Measurements from ENCODE around the gene PLAU.

Gene PLAU

DNA sequence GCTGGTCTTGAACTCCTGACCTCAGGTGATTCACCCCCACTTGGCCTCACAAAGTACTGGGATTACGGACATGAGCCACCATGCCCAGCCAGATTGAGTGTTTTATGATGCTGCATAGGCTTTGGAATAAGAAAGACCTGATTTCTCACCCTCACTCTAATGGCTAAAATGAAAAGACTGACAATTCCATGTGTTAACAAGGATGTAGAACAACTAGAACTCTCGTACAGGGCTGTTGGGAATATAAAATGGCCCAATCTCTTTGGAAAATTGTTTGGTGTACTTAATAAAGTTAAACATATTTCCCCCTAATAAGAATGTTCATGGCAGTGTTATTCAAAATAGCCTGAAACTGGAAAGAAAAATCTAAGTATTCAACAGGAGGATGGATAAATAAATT is 43.8 kb downstream of the PLAU start:
- Histone ChIP-seq H3F3A (ENCODE audit: insufficient read depth, low read length) (no peaks in the 10 kb centered on the region), H2AFZ (ENCODE audit: low read length) (no peak overlapping the region), H3K9ac (ENCODE audit: low read length) (no peak overlapping the region), H3K9me2 (ENCODE audit: low read depth, low read length) (no peaks in the 10 kb centered on the region), H3K9me3 (ENCODE audit: low read length) (no peaks in the 10 kb centered on the region), H4K20me1 (ENCODE audit: insufficient read depth, low read length) (no peaks in the 10 kb centered on the region), H3K36me3 (ENCODE audit: insufficient read depth, low read length) (no peaks in the 10 kb centered on the region), H3K79me2 (ENCODE audit: insufficient read depth, low read length) (no peaks in the 10 kb centered on the region), H3K27me3 (ENCODE audit: insufficient read depth, low read length) (no peaks in the 10 kb centered on the region), H3K4me1 (ENCODE audit: insufficient read depth, low read length, severe bottlenecking) (peaks cover 23% of the 10 kb centered on the region), H3K4me2 (ENCODE audit: low read length) (no peak overlapping the region), H3K4me3 (ENCODE audit: low read depth, low read length, poor library complexity, severe bottlenecking) (no peak overlapping the region), H3K27ac (ENCODE audit: low read depth, low read length, poor library complexity, severe bottlenecking) (no peak overlapping the region)
- TF ChIP-seq, protein P1, sequence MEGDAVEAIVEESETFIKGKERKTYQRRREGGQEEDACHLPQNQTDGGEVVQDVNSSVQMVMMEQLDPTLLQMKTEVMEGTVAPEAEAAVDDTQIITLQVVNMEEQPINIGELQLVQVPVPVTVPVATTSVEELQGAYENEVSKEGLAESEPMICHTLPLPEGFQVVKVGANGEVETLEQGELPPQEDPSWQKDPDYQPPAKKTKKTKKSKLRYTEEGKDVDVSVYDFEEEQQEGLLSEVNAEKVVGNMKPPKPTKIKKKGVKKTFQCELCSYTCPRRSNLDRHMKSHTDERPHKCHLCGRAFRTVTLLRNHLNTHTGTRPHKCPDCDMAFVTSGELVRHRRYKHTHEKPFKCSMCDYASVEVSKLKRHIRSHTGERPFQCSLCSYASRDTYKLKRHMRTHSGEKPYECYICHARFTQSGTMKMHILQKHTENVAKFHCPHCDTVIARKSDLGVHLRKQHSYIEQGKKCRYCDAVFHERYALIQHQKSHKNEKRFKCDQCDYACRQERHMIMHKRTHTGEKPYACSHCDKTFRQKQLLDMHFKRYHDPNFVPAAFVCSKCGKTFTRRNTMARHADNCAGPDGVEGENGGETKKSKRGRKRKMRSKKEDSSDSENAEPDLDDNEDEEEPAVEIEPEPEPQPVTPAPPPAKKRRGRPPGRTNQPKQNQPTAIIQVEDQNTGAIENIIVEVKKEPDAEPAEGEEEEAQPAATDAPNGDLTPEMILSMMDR (IDR thresholded peaks at IDR 0.05; ENCODE audit: low read length) = no peak

DNA sequence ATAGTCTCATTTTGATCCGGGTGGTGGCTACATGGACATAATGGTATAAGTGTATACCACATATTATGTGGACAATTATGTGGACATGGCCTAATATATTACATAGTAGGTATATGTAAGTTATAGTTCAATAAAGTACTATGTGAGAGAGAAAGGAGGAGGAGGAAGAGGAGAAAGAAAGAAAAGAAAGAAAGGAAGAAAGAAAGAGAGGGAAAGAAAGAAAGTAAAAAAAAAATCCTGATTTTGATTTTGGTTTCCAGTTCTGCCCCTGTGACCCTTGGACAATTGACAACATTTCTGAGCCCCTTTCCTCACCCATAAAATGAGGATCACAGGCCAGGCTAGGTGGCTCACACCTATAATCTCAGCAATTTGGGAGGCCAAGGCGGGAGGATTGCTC is 44.8 kb downstream of the PLAU start:
- H3K79me2 ChIP-seq (ENCODE audit: insufficient read depth, low read length) = no peaks in the 10 kb centered on the region
- H3F3A ChIP-seq (ENCODE audit: insufficient read depth, low read length) = no peaks in the 10 kb centered on the region
- no peak overlapping the region for H3K9ac ChIP-seq (ENCODE audit: low read length)
- no peak for TF ChIP-seq EZH2 (IDR thresholded peaks at IDR 0.05; ENCODE audit: borderline replicate concordance, low read length)
- TF ChIP-seq, protein P1 (IDR thresholded peaks at IDR 0.05; ENCODE audit: low read length) = no peak
- H3K4me1 ChIP-seq (ENCODE audit: insufficient read depth, low read length, severe bottlenecking) = peaks cover 33% of the 10 kb centered on the region
- no peak overlapping the region for H2AFZ ChIP-seq (ENCODE audit: low read length)
- no peak overlapping the region for H3K4me3 ChIP-seq (ENCODE audit: low read depth, low read length, poor library complexity, severe bottlenecking)
- no peaks in the 10 kb centered on the region for H3K27me3 ChIP-seq (ENCODE audit: insufficient read depth, low read length)
- no peaks in the 10 kb centered on the region for H3K9me2 ChIP-seq (ENCODE audit: low read depth, low read length)
- H4K20me1 ChIP-seq (ENCODE audit: insufficient read depth, low read length) = no peaks in the 10 kb centered on the region
- no peaks in the 10 kb centered on the region for H3K36me3 ChIP-seq (ENCODE audit: insufficient read depth, low read length)
- H3K4me2 ChIP-seq (ENCODE audit: low read length) = no peak overlapping the region
- no peak overlapping the region for H3K27ac ChIP-seq (ENCODE audit: low read depth, low read length, poor library complexity, severe bottlenecking)
- H3K9me3 ChIP-seq (ENCODE audit: low read length) = no peaks in the 10 kb centered on the region

DNA sequence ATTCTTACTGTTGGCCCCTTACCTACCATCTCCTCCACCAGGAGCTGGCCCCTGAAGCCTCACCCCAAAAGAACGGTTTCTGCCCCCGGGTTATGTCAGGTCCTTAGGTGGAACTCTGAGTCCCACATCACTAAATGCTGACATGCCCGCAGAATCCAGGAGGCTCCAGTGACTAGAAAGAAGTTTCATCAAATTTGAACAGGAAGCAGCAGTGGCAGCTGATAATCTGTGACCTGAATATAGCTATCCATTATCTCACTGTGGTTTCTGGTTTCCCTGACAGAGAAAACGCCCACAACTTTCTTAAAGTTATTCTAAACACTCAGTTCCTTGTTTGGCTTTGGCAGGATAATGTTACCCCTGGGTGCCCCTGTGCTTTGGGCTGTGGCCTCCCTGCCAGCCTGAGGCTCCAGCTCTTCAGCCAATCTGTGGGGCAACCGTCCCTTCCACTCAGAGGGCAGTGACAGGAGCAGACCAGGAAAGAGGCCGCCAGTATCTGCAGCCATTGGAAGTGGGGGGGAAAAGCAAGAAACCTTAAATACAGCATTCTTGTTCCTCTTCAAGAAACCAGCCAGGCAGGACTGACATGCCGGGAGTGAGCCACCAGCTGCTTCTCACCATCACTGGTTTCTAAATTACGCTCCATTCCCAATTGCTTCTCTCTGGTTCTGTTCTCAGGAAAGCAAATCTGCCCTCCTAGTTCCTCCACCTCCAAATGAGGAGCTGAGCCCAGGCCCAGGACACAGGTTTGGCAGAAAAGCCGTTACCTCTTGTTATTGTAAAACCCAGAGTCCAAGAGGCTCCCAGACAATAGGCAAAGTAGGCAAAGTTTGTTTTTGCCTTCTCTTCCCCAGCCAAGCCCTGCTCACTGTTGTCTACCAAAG is 45.8 kb downstream of the PLAU start:
- H3K9me3 ChIP-seq (ENCODE audit: low read length) = no peaks in the 10 kb centered on the region
- TF ChIP-seq EZH2 (IDR thresholded peaks at IDR 0.05; ENCODE audit: borderline replicate concordance, low read length) = no peak
- TF ChIP-seq, protein P1 (IDR thresholded peaks at IDR 0.05; ENCODE audit: low read length) = no peak
- no peaks in the 10 kb centered on the region for H3F3A ChIP-seq (ENCODE audit: insufficient read depth, low read length)
- peak overlapping the region; percentile 63 for H3K27ac ChIP-seq (ENCODE audit: low read depth, low read length, poor library complexity, severe bottlenecking)
- H3K4me1 ChIP-seq (ENCODE audit: insufficient read depth, low read length, severe bottlenecking) = peaks cover 38% of the 10 kb centered on the region
- no peaks in the 10 kb centered on the region for H3K36me3 ChIP-seq (ENCODE audit: insufficient read depth, low read length)
- no peaks in the 10 kb centered on the region for H4K20me1 ChIP-seq (ENCODE audit: insufficient read depth, low read length)
- no peaks in the 10 kb centered on the region for H3K27me3 ChIP-seq (ENCODE audit: insufficient read depth, low read length)
- H3K4me2 ChIP-seq (ENCODE audit: low read length) = peak overlapping the region; percentile 45
- H2AFZ ChIP-seq (ENCODE audit: low read length) = peak overlapping the region; percentile 39; the same call in 1 of the 2 replicates
- no peaks in the 10 kb centered on the region for H3K9me2 ChIP-seq (ENCODE audit: low read depth, low read length)
- peak overlapping the region; percentile 0 for H3K4me3 ChIP-seq (ENCODE audit: low read depth, low read length, poor library complexity, severe bottlenecking)
- no peaks in the 10 kb centered on the region for H3K79me2 ChIP-seq (ENCODE audit: insufficient read depth, low read length)
- no peak overlapping the region; the same call in 1 of the 2 replicates for H3K9ac ChIP-seq (ENCODE audit: low read length)

All from OCI-LY1 (cell line).